Activated naive CD8-positive, alpha-beta T cell (primary cell): ENCODE data around the gene CAPS2.

Source experiments
- H3K27ac Mint-ChIP-seq: one replicate; pipeline ENCODE4 v1.8.0; 2021; ENCODE audit warnings: mixed read lengths
- H3K27me3 Mint-ChIP-seq: one replicate; pipeline ENCODE4 v1.8.0; 2021; ENCODE audit warnings: mixed read lengths
- H3K36me3 Mint-ChIP-seq: one replicate; pipeline ENCODE4 v1.8.0; 2021; ENCODE audit warnings: mixed read lengths
- H3K4me1 Mint-ChIP-seq: one replicate; pipeline ENCODE4 v1.8.0; 2021; ENCODE audit warnings: low read depth, mixed read lengths
- H3K4me3 Mint-ChIP-seq: one replicate; pipeline ENCODE4 v1.8.0; 2021; ENCODE audit warnings: mild to moderate bottlenecking, mixed read lengths
- H3K9me3 Mint-ChIP-seq: one replicate; pipeline ENCODE4 v1.8.0; 2021; ENCODE audit warnings: low read depth, mixed read lengths

Gene CAPS2

DNA sequence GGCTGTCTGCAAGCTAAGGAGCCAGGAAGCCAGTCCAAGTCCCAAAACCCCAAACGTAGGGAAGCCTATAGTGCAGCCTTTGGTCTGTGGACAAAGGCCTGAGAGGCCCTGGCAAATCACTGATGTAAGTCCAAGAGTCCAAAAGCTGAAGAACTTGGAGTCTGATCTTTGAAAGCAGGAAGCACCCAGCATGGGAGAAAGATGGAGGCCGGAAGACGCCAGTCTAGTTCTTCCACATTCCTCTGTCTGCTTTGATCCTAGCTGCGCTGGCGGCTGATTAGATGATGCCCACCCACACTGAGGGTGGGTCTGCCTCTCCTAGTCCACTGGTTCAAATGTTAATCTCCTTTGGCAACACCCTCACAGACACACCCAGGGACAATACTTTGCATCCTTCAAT lies 58.5 kb downstream of the CAPS2 start:
- no peak overlapping the region for H3K27ac Mint-ChIP-seq
- H3K4me3 Mint-ChIP-seq: no peak overlapping the region
- no peaks in the 10 kb centered on the region for H3K27me3 Mint-ChIP-seq
- H3K9me3 Mint-ChIP-seq: no peaks in the 10 kb centered on the region
- no peaks in the 10 kb centered on the region for H3K4me1 Mint-ChIP-seq
- no peaks in the 10 kb centered on the region for H3K36me3 Mint-ChIP-seq

DNA sequence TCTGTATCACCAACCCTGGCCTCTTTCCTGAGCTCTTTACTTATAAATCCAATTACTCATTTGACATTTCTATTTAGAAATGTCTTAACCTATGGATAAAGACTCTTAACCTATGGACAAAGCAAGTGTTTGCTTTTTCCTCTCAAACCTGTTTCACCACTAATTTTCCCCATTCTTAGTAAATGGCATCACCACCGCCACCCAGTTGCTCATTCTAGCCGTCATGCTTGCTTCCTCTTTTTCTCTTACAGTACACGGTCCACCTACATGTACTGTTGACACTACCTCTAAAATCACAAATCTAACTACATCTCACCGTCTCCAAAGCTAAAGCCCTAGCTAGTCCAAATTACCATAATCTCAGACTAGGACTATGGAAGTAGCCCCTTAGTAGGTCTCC lies 60.0 kb downstream of the CAPS2 start:
- Mint-ChIP-seq H3K36me3 (peaks cover 3% of the 10 kb centered on the region), H3K27ac (no peak overlapping the region), H3K4me1 (no peaks in the 10 kb centered on the region), H3K9me3 (peaks cover 7% of the 10 kb centered on the region), H3K4me3 (no peak overlapping the region), H3K27me3 (peaks cover 2% of the 10 kb centered on the region)

DNA sequence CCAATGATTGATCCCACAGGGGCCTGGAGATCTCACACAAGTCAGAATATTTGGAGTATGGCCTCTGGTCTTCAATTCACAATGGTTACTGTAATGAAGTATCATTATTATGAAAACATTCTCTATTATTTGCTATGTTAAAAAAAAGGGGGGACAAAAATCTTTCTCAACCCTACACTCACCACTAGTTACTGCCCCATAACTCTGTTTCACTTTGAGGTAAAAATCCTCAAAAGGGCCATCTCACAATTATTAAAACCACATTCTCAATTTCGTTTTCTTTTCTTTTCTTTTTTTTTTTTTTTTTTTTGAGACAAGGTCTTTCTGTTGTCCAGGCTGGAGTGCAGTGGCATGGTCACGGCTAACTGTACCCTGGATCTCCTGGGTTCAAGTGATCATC lies 60.9 kb downstream of the CAPS2 start:
- H3K27me3 Mint-ChIP-seq: peaks cover 2% of the 10 kb centered on the region

DNA sequence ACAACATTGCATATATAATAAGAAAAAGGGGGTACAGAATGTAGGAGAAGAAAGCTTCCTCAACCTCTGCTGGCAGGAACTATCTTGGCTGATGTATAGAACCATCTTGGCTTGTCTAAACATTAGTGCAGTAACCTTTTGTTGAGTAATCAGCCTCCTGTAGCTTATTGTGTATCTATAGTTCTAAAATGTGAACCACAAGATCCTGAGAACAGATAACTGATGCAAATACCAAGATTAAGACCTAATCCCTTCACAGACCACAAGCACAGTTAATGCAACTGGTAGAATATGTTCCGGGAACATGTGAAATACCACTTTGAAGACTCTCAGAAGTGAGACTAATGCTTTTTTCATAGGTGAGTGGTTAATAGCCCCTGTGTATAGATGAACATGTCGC lies 69.8 kb downstream of the CAPS2 start:
- no peaks in the 10 kb centered on the region for H3K36me3 Mint-ChIP-seq
- peaks cover 11% of the 10 kb centered on the region for H3K4me1 Mint-ChIP-seq
- H3K4me3 Mint-ChIP-seq: no peak overlapping the region
- H3K27me3 Mint-ChIP-seq: no peaks in the 10 kb centered on the region
- peaks cover under 1% of the 10 kb centered on the region for H3K9me3 Mint-ChIP-seq
- H3K27ac Mint-ChIP-seq: no peak overlapping the region

More for the DNA sequence above, 60.9 kb downstream of the CAPS2 start:
- H3K27ac Mint-ChIP-seq: no peak overlapping the region
- peaks cover 7% of the 10 kb centered on the region for H3K9me3 Mint-ChIP-seq
- no peaks in the 10 kb centered on the region for H3K4me1 Mint-ChIP-seq
- H3K36me3 Mint-ChIP-seq: peaks cover 3% of the 10 kb centered on the region
- H3K4me3 Mint-ChIP-seq: no peak overlapping the region

DNA sequence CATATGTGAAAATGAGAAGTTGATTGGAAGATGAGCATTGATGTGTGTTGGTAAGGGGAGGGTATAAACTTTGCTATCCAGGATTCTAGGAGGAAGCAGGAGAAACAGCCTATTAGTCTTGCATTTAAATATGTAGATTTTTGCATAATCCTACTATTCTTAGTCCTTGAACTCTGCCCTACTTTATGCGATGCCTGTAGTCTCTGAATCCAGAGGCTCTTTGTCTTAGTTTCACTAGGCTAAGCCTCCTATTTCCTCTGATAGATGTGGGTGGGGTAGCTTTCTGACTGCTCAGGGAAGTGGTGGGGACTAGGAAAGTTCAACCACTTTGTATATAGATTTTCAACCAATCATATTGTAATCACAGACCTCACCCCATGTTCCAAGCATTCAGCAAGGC lies 71.0 kb downstream of the CAPS2 start:
- Mint-ChIP-seq H3K36me3 (no peaks in the 10 kb centered on the region), H3K27ac (no peak overlapping the region), H3K4me3 (no peak overlapping the region), H3K27me3 (no peaks in the 10 kb centered on the region), H3K9me3 (no peaks in the 10 kb centered on the region), H3K4me1 (peaks cover 11% of the 10 kb centered on the region)

DNA sequence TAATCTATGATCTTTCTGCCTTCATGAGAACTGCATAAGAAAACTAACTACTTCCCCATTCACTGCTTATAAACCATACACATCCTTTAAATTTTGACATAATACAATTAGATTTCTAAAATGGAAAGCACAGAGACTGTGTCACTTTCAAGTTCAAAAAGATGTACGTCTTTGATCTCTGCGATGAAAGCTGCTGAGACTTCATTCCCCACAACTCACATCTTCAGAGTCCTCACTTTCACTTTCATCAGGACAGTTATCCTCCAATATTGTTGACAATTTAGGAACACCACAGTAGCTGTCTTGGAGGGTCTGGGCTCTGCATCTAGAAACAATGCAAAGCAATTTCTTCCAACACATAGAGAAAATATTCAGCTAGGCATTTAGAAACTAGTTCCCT lies 72.6 kb downstream of the CAPS2 start:
- H3K9me3 Mint-ChIP-seq: no peaks in the 10 kb centered on the region
- H3K27me3 Mint-ChIP-seq: no peaks in the 10 kb centered on the region
- H3K4me1 Mint-ChIP-seq: peaks cover 11% of the 10 kb centered on the region
- H3K36me3 Mint-ChIP-seq: no peaks in the 10 kb centered on the region
- H3K27ac Mint-ChIP-seq: peak overlapping the region; percentile 16
- peak overlapping the region; percentile 9 for H3K4me3 Mint-ChIP-seq

DNA sequence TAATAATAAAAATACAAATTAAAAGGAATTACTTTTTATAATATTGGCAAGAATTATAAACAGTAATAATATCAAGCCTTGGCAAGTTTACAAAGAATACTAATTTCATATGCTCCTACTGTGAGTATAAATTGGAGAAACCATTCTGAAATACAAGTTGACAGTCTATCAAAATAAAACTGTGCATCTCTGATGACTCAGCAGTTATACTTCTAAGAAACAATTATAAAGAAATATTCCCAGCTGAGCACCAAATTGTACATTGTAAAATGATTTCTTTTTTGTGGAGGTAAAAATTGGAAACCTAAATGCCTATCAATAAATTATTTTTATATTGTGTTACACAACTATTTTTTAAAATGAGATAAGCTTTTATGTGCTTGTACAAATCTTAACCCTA lies 85.0 kb downstream of the CAPS2 start:
- no peaks in the 10 kb centered on the region for H3K36me3 Mint-ChIP-seq
- H3K4me1 Mint-ChIP-seq: no peaks in the 10 kb centered on the region
- no peak overlapping the region for H3K4me3 Mint-ChIP-seq

DNA sequence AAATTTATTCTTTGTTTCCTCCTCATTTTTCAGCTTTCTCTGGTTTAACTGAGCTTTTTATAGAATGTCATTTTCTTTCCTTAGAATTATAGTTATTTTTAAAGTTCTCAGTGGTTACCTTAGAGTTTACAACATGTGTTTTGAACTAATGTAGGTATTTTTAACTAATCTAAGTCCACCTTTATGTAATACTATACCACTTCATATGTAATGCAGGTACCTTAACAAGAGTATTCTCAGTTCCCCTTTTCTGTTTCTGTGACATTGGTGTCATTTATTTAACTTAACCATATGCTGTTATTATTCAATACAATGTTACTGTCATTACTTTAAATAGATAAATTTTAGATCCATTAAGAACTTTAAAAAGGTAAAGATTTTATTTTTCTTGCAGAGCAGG lies 90.1 kb downstream of the CAPS2 start:
- no peak overlapping the region for H3K4me3 Mint-ChIP-seq
- H3K9me3 Mint-ChIP-seq: peaks cover 13% of the 10 kb centered on the region
- no peaks in the 10 kb centered on the region for H3K36me3 Mint-ChIP-seq
- no peaks in the 10 kb centered on the region for H3K4me1 Mint-ChIP-seq
- H3K27ac Mint-ChIP-seq: no peak overlapping the region
- peaks cover 8% of the 10 kb centered on the region for H3K27me3 Mint-ChIP-seq

More for the DNA sequence above, 85.0 kb downstream of the CAPS2 start:
- H3K9me3 Mint-ChIP-seq: peaks cover 9% of the 10 kb centered on the region
- H3K27ac Mint-ChIP-seq: no peak overlapping the region
- H3K27me3 Mint-ChIP-seq: peaks cover 8% of the 10 kb centered on the region

DNA sequence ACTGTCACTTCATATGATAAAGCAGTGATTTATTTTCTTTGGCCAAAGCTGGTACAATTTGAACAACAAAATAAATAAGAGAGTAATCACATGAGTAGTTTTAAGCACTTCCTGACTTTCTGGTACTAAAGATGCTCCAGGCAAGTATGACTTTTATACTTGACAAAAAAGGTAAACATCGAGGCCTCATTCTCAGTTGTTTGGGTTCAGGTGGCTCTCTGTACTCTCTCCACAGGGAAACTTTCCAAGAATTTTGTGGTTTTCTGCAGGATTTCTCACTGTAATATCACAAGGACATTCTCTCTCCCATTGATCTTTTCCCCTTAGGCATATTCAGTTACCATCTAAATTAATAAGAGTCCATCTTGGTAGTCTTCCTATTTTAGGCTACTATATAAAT lies 93.9 kb downstream of the CAPS2 start:
- peaks cover 18% of the 10 kb centered on the region for H3K9me3 Mint-ChIP-seq
- H3K4me3 Mint-ChIP-seq: no peak overlapping the region
- H3K27me3 Mint-ChIP-seq: peaks cover 5% of the 10 kb centered on the region
- H3K27ac Mint-ChIP-seq: no peak overlapping the region
- no peaks in the 10 kb centered on the region for H3K4me1 Mint-ChIP-seq
- H3K36me3 Mint-ChIP-seq: peaks cover 1% of the 10 kb centered on the region

DNA sequence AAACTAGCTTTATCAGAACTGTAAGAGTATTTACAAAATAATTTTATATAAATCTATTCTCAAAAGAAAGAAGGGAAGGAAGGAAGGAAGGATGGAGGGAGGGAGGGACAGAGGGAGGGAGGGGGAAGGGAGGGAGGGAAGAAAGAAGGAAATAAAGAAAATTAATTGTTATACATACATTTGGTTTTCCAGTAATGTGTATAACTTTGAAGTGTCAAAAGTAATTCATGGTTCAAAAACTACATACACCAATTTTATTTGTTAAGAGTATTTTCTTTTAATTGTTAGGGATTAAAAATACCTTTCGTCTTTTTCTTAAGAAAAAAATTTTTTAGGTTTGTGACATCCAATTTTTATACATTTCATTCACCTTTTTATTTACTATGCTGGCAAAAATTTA lies 103.0 kb downstream of the CAPS2 start:
- H3K27me3 Mint-ChIP-seq: peaks cover 8% of the 10 kb centered on the region
- H3K4me3 Mint-ChIP-seq: no peak overlapping the region
- H3K36me3 Mint-ChIP-seq: peaks cover 2% of the 10 kb centered on the region

More for the DNA sequence above, 103.0 kb downstream of the CAPS2 start:
- H3K4me1 Mint-ChIP-seq: no peaks in the 10 kb centered on the region
- H3K27ac Mint-ChIP-seq: no peak overlapping the region
- peaks cover 17% of the 10 kb centered on the region for H3K9me3 Mint-ChIP-seq
